ENCODE data around the gene MYO1E.

Gene MYO1E

DNA sequence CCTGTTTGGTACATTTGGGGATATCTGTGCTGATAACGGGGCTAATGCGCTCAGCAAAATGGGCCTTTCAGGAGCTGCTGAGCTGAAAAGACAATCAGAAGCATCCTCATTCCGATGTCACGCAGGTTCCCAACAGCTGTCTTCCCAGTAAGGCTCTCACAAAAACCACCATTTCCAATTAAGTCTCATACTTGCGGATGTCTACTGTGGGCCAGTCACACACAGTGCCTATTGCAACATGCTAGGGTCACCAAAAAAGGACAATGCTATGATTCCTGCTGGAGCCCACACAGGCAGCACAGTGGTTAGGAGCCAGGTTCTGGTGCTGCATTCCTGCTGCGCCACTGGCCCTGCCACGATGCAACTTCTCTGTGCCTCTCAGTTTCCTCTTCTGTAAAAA, 182.4 kb downstream of the MYO1E start:
- DNase-seq (ENCODE audit: low spot score) = no peak

DNA sequence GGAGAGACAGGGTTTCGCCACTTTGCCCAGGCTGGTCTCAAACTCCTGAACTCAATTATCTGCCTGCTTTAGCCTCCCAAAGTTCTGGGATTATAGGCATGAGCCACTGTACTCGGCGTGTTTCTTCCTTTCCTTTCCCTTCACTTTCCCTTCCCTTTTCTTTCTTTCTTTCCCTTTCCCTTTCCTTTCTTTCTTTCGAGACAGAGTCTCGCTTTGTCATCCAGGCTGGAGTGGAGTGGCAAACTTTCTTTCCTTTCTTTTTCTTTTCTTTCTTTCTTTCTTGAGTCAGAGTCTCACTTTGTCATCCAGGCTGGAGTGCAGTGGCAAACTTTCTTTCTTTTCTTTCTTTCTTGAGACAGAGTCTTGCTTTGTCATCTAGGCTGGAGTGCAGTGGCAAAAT, 183.4 kb downstream of the MYO1E start:
- no peak for DNase-seq (ENCODE audit: low spot score)

DNA sequence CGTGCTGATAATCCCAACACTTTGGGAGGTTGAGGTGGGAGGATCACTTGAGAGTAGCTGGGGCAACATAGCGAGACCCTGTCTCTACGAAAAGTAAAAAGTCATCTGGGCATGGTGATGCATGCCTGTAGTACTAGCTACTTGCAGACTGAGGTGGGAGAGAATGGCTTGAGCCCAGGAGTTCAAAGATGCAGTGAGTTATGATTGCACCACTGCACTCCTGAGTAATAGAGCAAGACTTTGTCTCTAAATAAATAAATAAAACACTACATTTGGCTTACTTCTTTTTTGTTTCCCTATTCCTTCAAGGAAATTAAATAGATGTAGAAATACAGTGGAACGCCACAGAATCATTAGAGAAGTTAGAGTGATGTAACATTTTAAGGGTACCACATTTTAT, 186.2 kb downstream of the MYO1E start:
- DNase-seq (ENCODE audit: low spot score) = no peak

DNA sequence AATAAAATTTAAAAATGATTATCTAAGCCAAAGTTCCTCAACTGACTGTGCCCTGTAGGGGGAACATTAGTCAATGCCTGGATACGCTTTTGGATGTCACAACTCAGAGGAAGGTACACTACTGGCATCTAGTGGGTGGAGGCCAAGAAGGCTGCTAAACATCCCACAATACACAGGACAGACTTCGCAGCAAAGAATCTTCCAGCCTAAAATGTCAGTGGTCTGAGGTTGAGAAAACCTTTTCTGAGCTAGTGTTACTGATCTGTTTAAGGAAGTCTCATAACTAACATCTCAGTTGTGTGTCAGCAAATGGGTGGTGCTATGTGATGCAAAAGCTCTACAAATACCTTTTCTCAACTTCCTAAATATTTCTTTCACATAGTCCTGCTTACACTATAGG, 186.9 kb downstream of the MYO1E start:
- no peak for DNase-seq (ENCODE audit: low spot score)

DNA sequence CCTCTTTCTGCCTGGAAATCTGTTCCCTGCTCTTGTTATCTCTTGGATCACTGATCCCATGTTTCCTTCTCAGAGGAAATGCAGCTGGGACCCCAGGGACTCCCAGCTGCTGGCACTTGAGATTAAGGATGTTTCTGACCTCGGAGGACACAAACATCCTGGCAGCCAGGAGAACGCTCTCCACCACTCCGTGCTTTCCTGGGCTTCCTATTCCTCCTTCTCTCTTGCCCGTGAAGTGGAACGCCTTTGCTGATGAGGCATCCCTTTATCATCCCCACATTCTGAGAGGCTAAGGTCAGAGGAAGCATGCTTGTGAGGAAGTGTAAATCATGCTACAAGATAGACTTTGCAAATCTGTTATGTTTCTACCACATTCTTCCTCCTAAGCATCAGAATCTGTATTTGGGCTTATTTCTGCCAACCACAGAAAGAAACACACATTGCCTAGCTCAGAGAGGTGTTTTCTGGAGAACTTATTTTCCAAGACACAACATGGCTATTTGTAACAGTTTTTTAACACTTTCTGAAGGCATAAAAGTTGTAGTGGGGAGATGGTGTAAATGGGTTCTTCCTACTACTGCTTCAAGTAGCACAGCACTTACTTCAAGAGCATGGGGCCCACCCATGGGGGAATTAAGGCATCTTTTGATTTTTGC, 191.6 kb downstream of the MYO1E start:
- DNase-seq (ENCODE audit: low spot score) = no peak

DNA sequence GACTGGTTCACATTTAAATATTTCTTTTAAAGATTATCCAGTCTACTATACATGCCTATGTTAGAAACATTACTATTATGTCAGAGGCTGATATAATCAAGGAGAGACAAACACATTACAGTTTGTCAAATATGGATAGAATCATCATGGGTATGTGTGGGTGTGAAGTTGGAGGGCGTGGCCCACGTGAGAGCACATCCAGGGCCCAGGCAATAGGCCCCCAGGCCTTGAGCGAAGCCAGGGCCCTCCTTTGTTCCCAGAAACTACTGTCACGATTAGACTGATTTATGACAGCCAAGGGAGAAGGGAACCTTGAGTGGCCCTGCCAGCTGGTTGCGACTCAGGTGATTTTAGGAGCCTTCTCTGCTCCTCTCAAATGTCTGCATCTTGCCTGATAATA, 193.0 kb downstream of the MYO1E start:
- DNase-seq (ENCODE audit: low spot score) = no peak

DNA sequence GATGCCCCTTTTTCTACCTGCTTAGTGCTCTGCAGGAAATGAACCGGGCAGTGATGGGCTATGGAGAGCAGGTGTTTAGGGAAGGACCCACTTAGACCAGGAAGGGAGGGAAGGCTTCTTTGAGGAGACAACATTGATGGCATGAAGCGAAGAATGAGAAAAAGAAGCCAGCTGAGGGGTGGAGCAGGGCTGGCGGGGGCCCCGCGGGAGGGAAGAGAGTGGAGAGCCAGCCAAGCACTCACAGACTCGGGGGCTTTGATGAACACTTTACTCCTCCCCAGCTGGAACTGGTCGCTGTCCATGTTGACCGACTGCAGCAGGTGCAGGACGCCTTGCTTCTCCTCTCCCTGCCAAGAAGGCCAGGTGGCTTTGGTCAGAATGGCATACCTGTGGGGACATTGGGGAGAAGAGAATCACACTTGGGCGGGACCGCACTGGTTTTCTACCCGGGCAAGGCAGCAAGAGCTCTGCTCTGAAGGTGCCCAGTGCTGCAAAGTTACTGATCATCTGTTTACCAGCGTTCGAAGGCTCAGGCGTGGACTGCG, 194.4 kb downstream of the MYO1E start:
- DNase-seq (ENCODE audit: low spot score) = no peak

DNA sequence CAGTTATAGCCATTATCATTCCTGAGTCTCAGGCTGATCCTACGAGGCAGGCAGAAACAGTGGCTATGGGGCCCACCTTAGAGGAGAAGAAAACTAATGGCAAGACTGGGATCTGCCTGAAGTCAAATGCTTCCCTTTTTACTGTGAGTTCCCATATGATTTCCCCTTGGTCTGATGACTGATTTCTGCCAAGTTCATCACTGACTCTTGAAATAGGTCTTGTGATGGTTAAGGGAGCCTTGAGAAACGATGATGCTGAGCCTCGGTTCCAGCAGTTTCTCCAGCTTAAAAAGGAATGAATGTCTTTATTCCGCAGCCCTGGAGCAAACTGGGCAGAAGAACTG, 195.4 kb downstream of the MYO1E start:
- no peak for DNase-seq (ENCODE audit: low spot score)

DNA sequence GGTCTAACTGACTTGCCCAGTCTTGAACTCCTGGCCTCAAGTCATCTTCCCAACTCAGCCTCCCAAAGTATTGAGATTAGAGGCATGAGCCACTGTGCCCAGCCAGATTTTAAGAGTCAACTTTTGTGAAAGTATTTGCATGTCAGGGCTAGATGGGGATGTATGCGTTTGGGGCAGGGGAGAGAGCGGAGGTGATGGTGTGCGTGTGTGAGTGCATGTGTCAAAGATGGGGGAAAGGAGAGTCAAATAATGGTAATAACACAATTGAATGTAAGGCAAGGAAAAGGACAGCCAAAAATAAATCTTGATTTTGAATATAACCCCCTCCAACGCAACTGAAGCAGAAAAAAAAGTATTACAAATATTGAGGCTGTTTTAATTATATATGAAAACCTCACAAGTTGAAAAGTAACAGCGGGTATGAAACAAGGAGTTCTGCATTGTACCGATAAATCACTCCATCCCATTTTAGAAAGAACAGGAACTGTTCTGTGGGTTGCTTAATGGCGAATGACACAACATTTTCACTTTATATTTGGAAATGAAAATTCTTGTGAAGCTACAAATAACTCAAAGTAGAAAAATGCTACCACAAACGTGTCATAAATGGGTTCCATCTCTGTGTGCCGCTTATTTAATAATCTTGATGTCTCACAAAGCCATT, 195.9 kb downstream of the MYO1E start:
- DNase-seq (ENCODE audit: low spot score) = no peak

DNA sequence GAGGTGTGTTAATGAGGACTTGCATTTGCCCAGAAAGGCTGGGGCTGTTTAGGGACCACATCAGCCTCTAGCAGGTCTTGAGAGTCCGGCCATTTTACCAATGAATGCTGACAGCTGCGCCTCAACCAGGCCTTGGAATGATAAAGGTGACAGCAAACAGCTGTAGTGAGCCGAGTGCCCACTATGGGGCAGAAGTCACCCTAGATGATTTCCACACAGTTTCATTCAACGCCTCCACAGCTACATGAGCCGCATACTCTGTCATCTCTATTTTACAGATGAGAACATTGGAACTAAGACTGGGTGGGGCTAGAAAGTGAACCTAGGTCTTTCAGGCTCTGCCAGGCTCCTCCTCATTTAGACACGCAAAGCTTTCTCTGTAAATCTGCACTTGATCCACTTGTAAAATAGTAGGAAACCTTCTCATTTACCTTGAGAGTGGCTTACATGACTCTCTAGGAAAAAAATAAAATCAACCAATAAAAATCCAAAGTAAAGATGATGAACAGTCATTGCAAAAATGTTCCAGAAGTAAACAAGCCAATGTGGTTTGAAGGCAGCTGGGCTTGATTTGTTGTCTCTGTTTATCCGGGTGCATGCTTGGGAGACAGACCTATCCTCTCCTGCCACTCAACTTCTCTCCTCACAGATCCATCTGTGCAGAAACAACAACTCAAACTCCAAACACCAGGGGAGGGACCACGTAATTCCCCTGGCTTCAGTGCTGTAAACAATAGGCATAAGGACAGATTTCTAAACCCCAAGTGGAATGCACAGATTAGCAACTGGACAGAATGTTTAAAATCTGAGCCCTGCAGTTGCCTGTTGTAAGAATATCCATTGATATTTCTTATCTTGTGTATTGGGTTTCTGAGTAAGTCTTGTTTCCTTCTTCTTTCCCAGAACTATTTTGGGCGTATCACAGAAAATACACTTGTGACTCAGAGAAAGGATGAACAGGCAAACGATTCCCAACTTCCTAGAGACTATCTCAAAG, 197.5 kb downstream of the MYO1E start:
- peak; percentile 52 for DNase-seq (ENCODE audit: low spot score)

DNA sequence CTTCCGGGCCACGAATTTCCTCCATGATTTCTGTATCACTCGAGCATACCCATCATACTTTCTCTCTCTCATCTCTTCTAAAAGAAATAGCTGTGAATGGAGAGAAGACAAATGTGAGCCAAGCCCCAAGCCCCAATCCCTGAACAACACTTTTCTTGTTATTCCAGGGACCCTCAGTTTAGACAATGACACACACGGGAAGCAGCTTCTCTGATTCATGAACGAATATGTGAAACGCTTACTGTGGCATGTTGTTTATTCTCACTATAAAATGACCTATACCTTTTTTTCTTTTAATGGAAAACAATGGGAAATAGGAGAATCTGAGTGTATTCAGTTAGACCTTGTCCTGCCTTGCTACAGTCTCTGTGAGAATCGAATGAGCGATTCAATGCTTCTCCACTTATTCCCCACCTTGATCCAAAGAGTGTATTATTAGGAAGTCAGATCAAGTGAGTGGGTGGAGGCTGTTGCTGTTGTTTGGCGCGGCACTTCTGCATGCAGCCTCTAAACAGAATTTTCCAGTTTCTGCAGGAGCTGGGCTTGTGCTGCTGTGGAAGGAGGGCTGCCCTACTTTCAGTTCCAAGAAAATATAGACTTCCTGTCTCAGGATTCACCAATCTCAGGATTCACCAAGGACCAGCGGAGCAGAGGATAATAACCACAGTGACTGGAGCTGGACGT, 198.4 kb downstream of the MYO1E start:
- DNase-seq (ENCODE audit: low spot score) = no peak

DNA sequence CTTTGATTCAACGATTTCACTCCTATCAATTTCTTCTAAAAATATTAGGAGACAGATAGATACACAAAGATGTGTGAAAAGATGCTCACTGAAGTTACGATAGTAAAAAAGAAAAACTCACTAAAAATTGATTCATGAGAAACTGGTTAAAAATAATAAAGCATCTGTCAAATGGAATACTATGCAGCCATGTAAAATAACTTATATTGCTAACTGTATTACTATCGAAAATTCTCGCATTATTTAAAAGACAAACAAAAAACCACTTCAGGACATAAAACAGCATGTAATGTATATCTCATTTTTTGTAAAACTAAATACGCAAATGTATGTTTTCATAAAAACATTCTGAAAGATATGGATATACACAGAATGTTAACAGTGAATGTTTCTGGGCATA, 199.5 kb downstream of the MYO1E start:
- no peak for DNase-seq (ENCODE audit: low spot score)

DNA sequence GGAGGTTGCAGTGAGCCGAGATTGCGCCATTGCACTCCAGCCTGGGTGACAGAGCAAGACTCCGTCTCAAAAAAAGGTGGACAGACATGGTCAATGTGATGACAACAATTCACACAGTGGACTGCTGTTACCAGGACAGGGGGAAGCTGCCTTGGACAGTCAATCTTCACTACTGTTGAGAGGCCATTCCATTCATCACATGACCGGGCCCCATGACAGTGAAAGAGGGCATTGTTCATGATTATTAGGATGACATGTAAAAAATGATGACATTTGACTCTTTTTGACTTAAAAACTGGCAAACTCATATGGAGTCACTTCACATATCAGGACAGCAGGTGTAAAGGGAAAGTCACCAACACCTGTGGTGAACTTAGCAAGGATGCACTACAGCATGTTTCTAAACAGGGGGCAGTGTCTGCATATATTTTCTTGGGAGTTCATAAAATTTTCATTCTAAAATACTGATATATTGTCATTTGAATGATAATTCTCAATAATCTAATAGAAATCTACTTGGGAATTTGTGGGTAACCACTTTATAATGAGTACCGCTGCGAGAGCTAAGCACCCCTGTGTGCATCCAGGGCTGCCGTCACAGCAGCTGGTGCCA, 200.3 kb downstream of the MYO1E start:
- DNase-seq (ENCODE audit: low spot score) = no peak

DNA sequence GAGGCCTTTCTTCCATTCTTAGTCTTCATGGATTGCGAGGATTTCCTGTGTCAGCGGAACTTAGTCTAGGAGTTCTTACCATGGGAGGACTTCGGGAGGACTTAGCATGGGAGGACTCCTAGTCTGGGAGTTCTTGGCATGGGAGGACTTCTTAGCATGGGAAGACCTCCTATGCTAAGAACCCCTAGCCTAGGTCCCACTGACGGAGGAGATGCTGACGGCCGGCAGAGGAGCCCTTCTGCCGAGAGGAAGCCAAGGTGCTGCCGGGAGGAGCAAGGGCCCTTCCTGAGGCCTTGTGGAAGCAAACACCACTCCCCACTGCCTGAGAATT, 201.6 kb downstream of the MYO1E start:
- DNase-seq (ENCODE audit: low spot score) = no peak

DNA sequence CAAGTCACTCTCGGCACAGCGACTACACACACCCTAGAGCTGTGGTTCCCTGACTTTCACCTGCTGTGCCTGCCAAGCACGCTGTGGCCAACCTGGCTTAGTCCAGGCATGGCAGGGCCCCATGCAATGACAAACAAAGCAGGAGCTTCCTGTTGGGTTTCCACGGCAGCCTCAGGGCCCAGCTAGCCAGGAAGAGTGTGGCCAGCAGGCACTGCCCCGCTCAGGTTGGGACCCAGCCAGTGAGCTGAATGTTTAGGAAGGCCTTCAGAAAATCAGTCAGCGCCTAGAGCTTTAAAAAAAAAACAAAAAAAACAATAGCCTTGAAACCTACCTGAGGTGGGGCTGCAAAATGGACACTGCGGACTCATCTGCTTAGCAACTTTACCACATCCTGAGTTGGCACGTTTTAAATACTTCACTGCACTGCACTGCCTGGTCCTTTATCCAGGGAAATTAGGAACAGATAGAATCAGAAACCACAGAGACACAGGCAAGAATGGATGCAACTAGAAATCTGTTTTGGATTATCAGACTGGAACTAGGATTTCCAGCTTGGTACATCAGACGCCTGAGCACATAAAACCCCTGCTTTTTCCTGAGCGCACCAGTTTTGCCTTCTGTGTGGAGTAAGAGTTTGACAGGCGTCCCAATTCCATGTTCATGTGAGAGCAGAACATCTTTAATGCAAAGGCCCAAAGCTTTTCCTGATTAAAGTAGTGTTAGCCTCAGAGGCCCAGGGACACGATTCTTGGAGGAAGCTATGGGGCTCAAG, 202.2 kb downstream of the MYO1E start:
- DNase-seq (ENCODE audit: low spot score) = no peak

DNA sequence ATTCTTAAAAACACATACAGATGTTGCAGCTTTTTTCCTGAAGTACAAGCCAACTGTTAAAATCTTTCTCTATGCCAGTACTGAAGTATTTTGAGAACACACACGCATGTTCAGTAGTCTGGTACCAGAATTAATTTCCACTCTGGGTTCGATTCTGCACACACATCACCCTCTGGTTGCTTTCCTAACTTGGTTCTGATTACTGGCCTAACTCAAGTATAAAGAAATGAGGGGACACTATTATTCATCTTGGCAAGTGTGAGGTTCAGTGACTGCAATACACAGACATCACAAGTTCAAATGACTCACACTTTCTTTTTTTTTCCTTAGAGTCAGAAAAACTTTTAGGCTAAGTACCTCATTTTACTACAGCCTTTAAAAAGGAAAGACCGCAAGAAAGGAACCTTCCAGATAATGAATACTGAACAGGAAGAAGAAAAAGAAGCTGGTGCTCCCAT, 203.4 kb downstream of the MYO1E start:
- no peak for DNase-seq (ENCODE audit: low spot score)

DNA sequence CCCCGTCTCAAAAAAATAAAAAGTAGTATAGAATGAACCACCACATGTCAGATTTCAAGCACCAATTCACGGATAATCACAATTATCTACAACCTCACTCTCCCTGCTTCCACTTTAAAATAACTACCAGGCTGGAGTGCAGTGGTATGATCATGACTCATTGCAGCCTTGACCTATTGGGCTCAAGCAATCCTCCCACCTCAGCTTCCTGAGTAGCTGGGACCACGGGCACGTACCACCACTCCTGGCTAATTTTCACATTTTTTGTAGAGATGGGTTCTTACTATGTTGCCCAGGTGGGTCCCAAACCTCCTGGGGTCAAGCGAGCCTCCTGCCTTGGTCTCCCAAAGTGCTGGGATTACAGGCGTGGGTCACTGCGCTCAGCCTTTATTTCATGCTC, 204.1 kb downstream of the MYO1E start:
- DNase-seq (ENCODE audit: low spot score) = no peak

DNA sequence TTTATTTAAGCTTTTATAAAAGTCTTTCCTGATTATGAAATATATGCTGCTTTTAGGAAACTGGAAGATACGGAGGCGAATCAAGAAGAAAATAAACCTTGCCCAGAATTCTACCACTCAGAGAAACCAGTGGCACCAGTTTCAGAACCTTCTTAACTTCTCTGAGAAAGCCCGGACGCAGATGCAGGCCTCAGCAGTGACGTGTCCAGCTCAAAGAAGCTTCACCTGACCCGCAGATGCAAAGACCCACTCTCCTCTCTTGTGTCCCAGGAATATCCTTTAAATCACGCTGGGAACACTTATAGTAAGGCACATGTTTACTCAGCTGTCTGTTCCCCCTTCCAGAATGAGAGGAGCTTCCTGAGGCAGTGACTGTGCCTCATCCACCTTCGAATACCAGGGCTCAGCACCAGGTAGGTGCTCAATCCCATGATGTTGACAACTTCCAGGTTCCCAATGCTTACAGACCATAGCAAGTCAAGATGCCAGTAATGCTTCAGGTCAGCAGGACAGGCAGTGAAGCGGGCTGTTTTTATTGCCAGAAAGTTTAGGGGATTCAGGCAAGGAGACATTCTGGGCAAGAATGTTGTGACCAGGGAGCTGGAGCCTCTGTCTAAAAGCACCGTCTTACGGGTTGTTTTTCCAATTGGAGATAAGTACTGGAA, 205.9 kb downstream of the MYO1E start:
- DNase-seq (ENCODE audit: low spot score) = no peak

DNA sequence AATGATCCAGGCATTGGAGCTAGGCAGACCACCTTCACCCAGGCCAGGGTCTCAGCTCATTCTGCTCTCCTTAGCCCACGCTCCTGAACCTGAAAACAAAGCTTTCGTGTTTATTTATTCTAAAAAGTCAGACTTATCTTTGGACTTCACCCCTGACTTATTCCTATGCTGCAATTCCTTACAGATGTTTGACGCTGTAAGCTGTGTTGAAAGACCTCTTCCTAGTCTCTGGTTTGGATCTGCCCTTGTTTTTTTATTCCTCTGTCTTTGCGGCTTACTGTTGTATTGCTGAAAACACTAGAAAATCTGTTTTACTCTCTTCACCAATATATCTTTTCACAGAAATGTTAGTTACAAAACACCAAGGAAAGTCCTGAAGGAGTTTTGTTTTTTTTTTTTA, 206.5 kb downstream of the MYO1E start:
- no peak for DNase-seq (ENCODE audit: low spot score)

DNA sequence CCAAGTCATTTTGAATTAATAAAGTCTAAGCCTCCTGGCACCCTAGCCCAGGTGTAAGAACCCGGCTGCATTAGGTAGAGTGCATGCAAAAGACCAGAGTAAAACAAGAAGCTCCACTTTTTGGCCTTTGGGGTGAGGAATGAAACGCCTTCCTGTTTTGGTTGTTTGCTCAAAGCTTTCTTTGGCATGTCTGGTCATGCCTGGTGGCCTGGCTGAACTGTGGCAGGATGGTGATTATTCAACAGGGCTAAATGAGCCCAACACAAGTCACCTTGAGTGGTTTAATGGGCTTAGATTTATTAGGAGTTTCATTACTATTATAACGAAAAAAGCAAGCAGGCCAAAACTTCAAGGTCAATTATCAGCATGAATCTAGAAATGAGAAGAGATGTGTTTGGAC, 206.9 kb downstream of the MYO1E start:
- DNase-seq (ENCODE audit: low spot score) = no peak

All from kidney capillary endothelial cell (primary cell).